ENCODE data around the gene SAMD4A.

SAMD4A gene

DNA sequence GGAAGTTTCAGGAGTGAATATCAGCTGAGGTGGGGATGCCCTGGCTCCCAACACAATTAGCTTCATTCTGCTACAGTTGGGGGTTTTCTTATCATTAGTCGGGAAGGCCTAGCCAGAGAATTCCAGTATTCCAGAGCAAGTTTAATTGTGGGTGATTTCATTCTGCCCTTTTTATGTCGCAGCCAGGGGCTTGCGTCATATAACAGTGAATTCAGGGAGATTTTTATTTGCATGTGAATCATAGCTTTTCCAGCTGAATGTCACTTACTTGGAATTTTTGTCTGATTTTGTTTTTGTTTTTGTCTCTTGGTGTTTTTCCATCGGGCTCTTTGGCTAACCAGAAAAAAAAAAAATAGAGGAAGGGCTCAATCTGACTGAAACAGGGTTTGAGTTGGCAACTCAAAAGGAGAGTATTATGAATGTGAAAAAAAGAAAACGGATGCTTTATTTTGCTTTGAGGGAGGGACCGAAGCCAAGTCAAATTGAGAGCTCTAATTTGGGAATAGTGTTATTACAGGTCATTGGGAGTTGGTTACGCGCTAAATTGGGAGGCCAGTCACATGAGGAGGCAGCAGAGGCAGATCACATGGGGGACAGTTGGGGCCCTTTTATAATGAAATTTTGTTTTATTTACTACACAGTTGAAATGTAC lies 119.4 kb downstream of the SAMD4A start:
- DNase-seq, result no peak

DNA sequence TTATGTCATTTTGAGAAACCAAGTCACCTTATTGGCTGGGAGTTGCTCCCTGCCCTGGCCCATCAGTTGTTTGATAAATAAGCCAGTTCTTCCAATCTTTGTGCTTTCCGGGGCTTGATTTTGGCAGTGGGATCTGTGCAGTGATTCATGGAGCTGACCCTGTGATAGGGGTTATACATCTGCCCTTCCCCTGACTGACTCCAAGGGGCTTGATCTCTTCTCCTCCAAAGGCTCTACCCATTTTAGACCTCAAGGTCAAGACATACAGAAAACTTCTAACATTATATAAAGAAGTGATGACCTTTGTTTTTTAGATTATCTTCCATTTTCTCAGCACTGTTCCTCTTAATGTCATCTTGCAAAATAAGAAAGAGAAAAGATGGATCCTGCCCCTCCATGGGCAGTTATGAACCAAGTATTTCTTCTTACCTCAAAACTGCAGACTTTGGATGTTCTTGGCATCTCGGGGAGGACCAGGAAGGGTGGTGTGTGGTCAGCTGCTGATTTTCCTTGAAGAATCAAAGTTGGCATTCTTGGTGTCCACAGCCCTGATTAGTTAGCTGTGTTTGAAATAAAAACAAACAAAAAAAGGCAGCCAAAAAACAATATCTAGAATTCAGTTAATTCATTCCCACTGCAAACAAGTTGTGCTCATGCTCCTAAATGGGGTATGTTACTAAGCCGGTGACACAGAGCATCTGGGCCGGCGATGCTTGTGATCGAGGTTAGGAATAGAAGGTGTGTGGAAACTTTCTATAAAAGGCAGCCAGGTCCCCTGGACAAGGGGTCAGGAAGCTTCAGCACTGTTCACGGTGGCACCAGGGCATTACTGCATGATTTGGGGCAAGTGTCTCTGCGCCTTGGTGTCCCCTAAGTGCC lies 120.2 kb downstream of the SAMD4A start:
- DNase-seq, result no peak

DNA sequence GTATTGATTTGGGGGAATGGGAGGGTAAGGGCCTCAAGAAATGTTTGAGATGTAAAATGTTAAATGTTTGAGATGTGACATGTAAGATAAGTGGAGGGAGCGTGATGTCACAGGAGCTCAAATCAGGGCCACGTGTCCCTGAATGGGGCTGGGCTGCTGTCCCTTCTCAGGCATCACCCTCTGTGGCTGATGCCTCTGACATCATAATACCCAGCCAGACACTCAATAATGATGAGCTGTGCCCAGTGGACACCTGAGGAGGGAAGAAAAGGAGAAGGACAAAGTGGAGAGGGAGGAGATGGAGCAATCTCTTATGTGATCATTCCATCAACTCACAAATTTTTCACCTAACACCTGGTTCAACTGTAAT lies 120.8 kb downstream of the SAMD4A start:
- DNase-seq, result no peak

DNA sequence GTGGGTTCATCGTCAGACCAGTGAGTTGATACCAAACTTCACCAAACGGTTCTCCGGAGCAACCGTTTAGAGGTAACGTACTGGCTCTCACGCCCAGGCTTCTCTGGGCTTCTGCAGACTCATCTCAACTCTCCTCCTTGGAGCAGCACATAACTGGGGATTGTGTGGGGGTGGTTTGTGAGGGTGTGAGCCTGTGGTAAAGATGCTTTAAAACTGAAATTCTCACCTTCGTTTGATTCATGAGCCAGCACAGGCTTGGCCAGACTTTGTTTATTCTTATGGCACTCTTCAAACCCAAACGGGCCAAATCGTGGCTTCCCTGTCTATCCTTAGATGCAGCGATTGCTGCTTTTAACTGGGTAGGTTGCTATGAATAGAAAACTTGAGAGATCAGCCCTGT lies 121.3 kb downstream of the SAMD4A start:
- DNase-seq, result no peak

DNA sequence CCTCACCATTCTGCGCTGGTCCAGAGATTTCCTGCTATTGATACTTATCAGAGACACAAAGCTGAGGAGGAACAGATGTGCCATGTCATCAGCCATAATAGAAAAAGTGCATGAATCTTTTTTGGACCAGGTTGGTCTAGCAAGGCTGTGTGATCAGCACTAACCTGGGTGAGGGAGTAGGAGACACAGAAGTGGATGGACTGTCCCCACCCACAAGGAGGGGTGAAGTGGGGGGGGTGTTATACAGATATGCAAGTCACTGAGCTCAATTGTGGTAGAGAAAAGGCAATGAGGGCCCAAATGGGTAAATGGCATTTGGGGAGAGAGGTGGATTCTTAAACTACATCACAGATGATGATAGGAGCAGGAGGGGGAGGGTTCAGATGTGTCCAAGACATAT lies 123.0 kb downstream of the SAMD4A start:
- DNase-seq, result no peak

DNA sequence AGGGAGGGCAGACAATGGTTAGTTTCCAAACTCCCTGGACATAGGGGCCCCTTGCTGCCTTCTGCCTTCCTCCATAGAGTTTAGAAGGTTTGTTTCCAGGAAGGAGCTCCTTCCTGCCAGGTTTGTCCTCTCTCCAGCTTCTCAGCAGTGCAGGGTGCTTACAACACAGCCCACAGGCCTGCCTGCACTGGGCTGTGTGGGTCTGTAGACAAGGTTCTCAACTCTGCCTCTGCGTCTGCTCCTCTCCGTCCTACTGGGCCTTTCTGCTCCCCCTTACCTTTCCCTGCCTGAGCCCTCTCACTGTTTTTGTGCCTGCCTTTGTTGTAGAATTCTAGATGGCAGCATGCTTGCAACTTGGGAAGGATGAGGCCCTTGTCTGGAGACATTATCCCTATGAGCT lies 124.0 kb downstream of the SAMD4A start:
- DNase-seq, result no peak

DNA sequence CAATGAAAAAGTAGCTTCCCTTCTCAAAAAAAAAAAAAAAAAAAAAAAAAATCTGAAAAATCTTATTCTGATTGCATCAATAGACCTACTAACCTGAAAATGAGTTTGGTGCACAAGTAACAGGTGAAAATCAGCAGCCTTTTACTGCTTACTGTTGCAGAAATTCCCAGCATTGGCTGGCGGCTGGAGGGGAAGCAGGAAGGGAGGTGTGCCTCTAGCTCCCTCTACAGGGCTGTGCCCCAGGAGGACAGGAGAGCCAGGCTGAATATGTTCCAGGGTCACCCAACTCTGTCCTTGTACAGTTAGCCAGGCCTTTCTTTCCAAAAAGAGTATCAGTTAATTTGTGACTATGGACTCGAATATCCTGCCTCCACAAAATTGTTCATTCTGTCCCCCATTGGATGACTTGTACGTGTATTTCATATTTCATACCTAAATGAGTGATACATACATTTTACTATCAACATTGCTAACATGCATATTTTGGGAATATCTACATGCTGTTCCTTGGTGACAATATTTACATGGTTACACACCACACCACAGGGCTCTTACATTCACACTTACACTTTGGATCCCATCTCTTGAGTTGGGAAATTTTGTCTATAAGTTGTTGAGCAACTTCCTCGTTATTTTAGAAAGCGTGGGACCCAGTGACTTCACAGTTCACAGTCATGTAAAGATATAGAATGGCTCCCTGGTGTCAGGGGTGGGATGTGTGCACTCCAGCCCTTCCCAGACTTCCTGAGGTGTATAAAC lies 124.8 kb downstream of the SAMD4A start:
- peak; percentile 13 for DNase-seq

DNA sequence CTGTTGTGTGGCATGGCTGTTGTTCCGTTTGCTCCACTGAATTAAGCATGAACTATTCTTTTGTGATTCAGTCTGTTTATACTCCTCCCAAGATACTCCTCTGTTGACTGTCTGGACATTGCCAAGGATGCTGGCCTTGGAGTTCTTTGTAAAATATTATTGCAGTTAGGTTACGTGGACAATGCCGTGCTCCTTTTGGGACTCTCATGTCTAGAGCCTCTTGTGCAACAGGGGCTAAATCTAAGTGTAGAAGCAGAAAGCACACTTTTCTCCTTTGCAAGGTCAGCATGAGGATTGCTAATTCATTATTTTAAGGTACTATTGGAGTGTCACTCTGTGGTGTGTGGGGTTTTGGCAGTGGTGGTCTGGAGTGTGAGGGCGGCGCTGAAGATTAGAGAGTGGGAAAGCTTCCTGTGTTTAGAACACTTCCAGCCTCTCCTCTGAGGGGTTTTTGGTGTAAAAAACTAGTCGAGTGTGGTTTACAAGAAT lies 125.4 kb downstream of the SAMD4A start:
- no peak for DNase-seq

DNA sequence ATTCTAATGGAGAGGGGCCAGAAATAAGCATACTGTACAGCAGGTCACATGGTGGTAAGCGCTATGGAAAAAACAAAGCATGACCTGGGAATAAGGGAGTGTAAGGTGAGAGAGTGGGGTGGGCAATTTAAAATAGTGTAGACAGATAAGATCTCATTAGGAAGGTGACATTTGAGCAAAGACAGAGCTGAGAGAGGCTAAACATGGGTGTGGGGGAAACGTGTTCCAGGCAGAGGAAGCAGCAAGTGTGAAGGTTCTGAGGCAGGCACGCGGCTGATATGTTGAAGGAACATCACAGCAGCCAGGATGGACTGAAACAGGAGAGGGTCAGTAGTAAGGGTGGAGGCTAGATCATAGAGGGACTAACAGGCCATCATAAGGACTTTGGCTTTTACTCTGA lies 126.8 kb downstream of the SAMD4A start:
- DNase-seq, result no peak

DNA sequence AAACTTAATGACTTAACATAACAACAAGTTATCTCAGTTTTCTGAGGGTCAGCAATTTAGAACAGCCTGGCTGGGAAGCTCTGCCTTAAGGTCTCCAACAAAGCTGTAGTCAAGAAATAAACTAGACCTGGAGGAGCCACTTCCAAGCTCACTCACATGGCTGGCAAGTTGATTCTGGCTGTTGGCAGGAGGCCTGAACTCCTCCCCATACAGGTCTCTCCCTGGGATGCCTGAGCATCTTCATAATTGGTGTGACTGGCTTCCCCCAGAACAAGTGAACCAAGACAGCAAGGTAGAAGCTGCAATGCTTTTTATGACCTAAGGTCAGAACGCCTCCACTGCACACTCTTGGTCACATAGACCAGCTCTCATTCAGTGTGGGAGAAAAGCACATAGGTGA lies 128.3 kb downstream of the SAMD4A start:
- DNase-seq, result no peak

DNA sequence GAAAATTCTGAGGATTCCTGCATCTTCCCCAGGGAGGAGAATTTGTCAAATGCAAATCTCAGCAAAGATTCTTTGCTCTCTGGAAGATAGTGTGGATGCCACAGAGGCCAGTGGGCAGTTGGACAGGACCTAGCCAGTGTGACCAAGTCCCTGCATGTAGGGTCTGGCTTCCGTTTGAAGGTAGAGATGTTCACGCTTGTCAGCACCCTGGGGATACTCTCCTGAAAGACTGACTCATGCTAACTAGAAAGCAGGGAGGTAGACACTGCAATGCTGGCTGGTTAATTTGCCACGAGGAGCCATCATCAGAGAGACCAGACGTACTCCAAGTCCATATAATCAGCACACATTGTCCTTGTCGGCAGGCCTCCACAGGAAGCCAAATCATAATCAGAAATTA lies 130.1 kb downstream of the SAMD4A start:
- DNase-seq, result no peak

DNA sequence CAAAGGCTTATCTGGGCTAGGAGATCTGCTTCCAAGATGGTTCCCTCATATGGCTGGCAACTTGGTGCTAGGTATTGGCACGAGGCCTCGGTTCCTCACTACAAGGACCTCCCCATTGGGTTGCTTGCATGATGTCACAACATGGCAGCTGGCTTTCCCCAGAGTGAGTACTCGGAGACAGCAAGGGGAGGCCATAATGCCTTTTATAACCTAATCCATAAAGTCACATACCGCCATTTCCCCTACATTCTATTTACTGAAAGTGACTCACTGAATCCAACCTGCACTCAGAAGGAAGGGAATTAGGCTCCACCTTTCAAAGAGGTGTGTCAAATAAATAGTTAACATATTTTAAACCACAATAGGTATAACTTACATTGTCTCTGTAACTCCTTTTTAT lies 130.9 kb downstream of the SAMD4A start:
- DNase-seq, result no peak

DNA sequence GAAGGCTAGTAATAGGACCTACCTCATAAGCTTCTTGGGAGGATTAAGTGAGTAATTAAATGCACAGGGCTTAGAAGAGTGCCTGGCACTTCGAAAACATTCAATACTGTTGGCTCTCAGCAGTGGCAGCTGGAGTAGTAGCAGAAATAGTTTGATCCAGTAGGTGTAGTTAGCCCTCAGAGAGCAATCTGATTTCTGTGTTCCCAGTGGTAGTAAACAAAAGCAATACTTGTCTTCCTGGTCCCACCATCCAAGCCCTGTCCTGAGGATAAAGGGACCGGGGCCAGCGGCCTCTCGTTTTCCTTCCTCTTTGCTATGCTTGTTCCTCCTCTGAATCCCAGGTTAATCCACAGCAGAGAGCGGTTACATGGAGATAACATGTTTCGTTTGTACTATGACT lies 131.6 kb downstream of the SAMD4A start:
- DNase-seq, result no peak

DNA sequence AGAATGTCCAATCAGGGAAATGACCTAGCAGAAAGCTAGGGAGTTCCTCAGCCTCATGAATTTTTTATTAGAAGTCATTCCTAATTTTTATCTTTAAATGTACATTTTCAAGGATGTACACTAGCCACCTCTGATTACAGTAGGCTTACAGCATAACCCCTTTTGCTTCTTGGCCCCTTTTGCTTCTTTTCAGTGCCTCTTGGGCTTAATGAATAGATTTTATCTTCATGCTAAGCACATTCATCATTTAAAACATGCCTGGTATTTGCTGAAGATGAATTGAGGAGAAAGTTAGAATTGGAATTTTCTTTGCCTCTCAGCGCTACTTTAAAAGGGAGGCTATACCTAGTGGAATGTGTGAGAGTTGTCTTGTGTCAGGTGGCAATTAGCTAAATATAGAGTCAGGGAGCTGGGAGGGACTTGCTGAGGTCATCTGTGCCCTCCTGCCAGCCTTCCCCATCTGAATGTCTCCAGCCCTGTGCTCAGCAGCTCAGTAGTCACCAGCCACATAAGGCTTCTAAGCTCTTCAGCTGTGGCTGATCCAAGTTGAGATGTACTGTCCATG lies 132.1 kb downstream of the SAMD4A start:
- no peak for DNase-seq

DNA sequence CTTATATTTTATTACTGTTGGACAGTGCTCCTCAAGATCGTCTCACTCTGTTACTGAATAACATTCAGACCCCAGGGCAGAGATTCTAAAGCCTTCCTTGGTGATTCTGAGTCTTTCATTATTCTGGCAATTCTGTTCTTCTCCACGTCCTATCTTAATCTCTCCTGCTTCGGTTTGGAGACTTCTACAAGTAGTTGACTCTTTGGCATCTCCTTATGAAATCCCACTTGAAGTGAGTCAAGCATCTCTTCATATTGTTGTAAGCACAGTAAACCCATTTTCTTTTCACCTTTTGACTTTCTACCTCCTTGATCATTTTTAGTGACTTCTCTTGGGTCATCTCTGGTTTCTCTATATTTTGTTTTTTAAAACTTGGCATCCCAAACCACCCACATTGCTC lies 132.8 kb downstream of the SAMD4A start:
- DNase-seq, result no peak

DNA sequence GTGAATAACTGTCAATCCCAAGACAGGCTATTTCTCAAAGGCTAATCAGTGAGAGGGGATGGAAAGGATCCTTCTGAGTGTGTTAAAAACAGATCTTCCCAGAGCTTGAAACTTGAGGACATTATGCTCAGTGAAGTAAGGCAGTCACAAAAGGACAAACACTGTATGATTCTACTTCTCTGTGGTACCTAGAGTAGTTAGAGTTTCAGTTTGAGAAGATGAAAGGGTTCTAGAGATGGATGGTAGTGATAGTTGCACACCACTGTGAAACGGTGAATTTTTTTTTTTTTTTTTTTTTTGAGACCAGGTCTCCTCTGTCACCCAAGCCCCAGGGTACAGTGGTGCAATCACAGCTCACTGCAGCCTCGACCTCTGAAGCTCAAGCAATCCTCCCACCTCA lies 133.8 kb downstream of the SAMD4A start:
- DNase-seq, result no peak

DNA sequence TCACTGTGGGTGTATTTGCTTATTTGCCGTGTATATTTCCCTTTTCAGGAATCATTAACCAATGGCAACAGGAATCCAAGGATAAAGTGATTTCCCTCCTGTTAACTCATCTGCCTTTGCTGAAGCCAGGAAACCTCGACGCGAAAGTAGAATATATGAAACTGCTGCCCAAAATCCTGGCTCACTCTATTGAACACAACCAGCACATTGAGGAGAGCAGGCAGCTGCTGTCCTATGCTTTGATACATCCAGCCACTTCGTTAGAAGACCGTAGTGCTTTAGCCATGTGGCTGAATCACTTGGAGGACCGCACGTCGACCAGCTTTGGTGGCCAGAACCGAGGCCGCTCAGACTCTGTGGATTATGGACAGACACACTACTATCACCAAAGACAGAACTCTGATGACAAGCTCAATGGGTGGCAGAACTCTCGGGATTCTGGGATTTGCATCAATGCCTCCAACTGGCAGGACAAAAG lies 135.1 kb downstream of the SAMD4A start:
- no peak for DNase-seq

DNA sequence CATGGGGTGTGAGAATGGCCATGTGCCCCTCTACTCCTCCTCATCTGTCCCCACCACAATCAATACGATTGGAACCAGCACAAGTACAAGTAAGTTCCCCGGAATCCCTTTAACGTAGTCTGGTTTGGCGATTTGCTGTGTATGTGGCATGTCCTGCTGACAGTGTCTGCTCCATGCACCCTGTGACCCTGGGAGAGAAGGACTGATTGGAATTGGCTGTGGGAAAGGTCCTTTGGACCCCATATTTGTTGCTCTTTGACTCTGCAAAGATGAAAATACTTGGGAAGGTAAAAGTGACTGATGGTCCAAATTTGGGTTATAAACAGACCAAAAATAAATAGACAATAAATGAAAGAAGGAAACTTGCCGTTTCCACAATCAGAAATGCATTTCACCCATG lies 135.6 kb downstream of the SAMD4A start:
- DNase-seq, result no peak

DNA sequence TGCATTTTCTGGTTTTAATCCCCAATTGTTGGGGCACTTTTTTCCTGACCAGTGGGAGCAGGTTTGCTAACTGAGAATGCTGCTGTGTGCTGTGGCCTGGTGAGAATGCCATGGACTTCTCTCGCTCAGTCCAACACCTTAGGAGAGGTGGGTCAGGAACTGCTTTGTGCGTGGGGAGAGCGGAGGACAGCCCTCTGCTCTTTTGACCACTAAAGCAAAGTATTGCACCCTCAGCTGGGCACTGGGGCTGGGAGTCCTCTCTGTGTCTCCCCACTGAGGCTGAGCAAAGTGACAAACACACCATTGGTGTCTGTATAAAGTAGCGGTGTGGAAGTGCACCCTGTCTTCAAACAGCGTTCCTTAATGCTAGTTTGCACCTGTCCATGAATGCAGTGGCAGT lies 136.2 kb downstream of the SAMD4A start:
- no peak for DNase-seq

DNA sequence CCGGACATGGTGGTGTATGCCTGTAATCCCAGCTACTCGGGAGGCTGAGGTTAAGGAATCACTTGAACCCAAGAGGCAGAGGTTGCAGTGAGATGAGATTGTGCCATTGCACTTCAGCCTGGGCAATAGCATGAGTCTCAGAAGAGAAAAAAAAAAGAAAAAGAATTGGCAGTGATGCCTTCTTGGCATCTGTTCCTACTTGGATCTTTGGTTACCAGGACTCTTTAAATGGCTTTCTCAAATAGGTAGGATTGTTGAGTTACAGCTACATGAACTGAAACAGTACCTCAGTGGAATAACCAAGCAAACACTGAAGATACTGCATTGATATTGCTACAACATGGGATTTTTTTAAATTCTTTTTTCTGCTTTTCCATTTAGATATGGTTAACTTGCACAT lies 136.8 kb downstream of the SAMD4A start:
- DNase-seq, result no peak

DNA sequence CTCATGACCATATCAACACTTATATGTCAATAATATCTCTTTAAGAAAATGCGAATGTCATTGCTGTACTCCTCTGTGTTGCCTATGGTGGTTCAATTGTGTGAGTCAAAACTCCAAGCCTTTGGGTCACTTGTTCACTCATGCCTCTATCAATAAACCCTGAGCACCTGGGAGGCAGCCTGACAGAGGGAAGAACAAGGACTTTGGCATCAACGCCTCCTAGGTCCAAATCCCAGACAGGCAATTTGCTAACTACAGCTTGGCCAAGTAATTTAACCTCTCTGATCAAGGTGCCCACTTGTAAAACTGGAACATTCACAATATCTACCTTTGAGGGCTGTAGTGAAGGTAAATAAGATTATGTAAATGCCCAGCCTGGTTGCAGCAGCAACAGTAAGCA lies 137.8 kb downstream of the SAMD4A start:
- DNase-seq, result no peak

DNA sequence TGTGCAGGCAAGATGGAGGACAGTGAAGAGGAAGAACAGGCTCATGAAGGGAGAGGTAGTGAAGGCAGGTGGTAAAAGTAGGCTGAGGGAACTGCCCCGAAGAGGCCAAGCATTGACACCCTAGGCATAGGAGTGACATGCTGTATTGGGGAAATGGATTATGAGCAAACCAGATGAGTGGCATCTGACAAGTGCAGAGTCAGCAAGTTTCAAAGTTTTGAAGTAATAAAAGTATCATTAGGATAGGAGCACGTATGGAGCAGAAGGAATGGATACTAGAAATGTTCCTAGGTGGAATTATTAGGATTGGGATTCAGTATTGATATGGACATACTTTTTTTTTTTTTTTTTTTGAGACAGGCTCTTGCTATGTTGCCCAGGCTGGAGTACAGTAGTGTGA lies 139.8 kb downstream of the SAMD4A start:
- no peak for DNase-seq

DNA sequence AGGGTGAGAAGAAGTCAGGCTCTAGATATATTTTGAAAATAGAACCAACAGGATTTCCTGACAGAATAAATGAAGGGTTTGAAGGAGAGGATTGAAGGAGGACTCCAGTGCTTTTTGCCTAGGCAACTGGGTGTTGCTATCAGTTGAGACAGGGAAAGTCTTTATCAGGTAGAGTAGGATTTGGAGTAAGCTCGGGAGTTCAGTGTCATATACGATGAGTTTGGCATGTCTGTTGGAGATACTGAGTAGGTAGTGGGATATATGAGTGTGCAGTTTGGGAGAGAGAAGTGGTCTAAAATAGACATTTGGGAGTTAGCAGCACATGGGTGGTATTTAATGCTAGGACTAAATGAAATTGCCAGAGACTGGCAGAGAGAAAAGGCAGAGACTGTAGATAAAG lies 141.2 kb downstream of the SAMD4A start:
- DNase-seq, result no peak

All from GF-D8 (cell line).